ENCODE results near the gene GOLGA8T.
"Not testable (repeated sequence)": the region's sequence is repeated elsewhere in the genome, so short reads cannot be mapped to it uniquely, and the experiment has no call there.

The GOLGA8T gene, protein sequence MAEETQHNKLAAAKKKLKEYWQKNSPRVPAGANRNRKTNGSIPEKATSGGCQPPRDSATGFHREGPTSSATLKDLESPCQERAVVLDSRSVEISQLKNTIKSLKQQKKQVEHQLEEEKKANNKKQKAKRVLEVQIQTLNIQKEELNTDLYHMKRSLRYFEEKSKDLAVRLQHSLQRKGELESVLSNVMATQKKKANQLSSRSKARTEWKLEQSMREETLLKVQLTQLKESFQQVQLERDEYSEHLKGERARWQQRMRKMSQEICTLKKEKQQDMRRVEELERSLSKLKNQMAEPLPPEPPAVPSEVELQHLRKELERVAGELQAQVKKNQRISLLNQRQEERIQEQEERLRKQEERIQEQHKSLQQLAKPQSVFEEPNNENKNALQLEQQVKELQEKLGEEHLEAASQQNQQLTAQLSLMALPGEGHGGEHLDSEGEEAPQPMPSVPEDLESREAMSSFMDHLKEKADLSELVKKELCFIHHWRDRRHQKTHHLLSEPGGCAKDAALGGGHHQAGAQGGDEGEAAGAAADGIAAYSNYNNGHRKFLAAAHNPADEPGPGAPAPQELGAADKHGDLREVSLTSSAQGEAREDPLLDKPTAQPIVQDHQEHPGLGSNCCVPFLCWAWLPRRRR

DNA sequence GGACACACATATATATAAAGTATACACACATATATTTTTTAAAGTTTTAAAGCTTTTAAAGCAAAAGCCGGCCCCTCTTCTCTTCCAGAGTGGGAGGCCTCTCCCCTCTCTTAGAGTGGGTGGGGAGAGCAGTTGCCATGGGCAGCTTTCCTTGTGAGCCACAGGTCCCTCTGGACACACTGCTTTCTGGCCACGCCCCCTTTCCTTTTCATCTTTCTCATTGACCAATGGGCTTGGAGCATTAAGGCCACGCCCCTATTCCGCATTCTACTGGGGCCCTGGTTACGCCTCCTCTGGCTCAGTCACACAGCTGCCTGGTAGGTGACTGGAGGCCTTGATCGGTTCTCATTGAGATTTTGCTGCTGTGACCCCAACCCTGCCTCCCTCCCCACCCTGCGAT lies at the start of gene GOLGA8T:
Gene GOLGA8T (plus strand): TSS at position 301 of the 400 bp plus-strand sequence. CDS start 98 bp downstream, at position 399.
- not testable (repeated sequence) for H4K20me1 ChIP-seq (ENCODE audit: insufficient read depth, low read length); H3F3A ChIP-seq (ENCODE audit: insufficient read depth, low read length); DNase-seq; H3K27ac ChIP-seq (ENCODE audit: low read length); H3K79me2 ChIP-seq (ENCODE audit: low read length); H3K4me3 ChIP-seq (ENCODE audit: low read length); H3K4me1 ChIP-seq (ENCODE audit: low read length); H3K9me2 ChIP-seq (replicated peaks; ENCODE audit: insufficient read depth, low read length); H3K9me3 ChIP-seq (replicated peaks; ENCODE audit: insufficient read depth, low read length); H3K9ac ChIP-seq (ENCODE audit: low read length); H2AFZ ChIP-seq (ENCODE audit: low read length); H3K4me2 ChIP-seq (ENCODE audit: low read depth, low read length); H3K36me3 ChIP-seq (replicated peaks; ENCODE audit: insufficient read depth, low read length); H3K27me3 ChIP-seq (replicated peaks; ENCODE audit: insufficient read depth, low read length)

- H3K4me1 ChIP-seq (ENCODE audit: low read length); DNase-seq: not testable (repeated sequence)
These were observed 37.0 kb upstream of the GOLGA8T start for GRCh38 chr15:30097827-30098226.

GRCh38 chr15:30102890-30103289 lies 32.0 kb upstream of the GOLGA8T start:
- H3K4me2 ChIP-seq (ENCODE audit: low read depth, low read length); H3K36me3 ChIP-seq (replicated peaks; ENCODE audit: insufficient read depth, low read length); H3K4me1 ChIP-seq (ENCODE audit: low read length); H3K27ac ChIP-seq (ENCODE audit: low read length); H4K20me1 ChIP-seq (ENCODE audit: insufficient read depth, low read length); H3K4me3 ChIP-seq (ENCODE audit: low read length); H3K9ac ChIP-seq (ENCODE audit: low read length); H3K9me2 ChIP-seq (replicated peaks; ENCODE audit: insufficient read depth, low read length); H3K27me3 ChIP-seq (replicated peaks; ENCODE audit: insufficient read depth, low read length); H2AFZ ChIP-seq (ENCODE audit: low read length); H3K79me2 ChIP-seq (ENCODE audit: low read length); DNase-seq; H3F3A ChIP-seq (ENCODE audit: insufficient read depth, low read length); H3K9me3 ChIP-seq (replicated peaks; ENCODE audit: insufficient read depth, low read length): not testable (repeated sequence)

More at GRCh38 chr15:30097827-30098226, 37.0 kb upstream of the GOLGA8T start:
- H3F3A ChIP-seq (ENCODE audit: insufficient read depth, low read length); H3K4me2 ChIP-seq (ENCODE audit: low read depth, low read length); H3K36me3 ChIP-seq (replicated peaks; ENCODE audit: insufficient read depth, low read length); H3K9me2 ChIP-seq (replicated peaks; ENCODE audit: insufficient read depth, low read length); H3K27me3 ChIP-seq (replicated peaks; ENCODE audit: insufficient read depth, low read length); H3K27ac ChIP-seq (ENCODE audit: low read length); H2AFZ ChIP-seq (ENCODE audit: low read length); H3K79me2 ChIP-seq (ENCODE audit: low read length); H3K9me3 ChIP-seq (replicated peaks; ENCODE audit: insufficient read depth, low read length); H3K9ac ChIP-seq (ENCODE audit: low read length); H4K20me1 ChIP-seq (ENCODE audit: insufficient read depth, low read length); H3K4me3 ChIP-seq (ENCODE audit: low read length): not testable (repeated sequence)

DNA sequence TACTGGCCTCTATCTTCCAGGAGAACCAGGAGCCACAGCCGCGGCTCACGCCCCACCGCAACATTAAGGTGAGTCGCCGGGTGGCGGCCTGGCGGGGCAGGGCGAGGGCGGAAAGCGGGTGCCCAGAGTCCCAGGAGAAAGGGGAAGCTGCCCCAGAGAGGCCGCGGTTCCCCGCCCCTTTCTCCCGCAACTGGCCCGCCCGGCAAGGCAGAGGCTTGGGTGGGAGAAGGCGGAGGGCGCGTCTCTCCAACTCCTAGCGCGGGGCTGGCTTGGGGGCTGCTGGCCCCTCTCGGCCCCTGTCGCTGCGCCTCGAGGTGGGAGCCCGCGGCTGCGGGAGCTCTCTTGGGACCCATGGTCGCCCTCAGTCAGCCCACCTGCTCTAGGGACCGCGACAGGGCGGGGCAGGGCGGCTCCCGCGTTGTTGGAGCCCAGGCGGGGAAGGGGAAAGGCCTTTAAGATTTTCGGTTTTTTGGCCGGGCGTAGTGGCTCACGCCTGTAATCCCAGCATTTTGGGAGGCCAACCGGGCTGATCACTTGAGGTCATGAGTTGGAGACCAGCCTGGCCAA lies 30.8 kb upstream of the GOLGA8T start:
- not testable (repeated sequence) for H3K79me2 ChIP-seq (ENCODE audit: low read length); H2AFZ ChIP-seq (ENCODE audit: low read length); H3K9ac ChIP-seq (ENCODE audit: low read length); H3K36me3 ChIP-seq (replicated peaks; ENCODE audit: insufficient read depth, low read length); H3K9me2 ChIP-seq (replicated peaks; ENCODE audit: insufficient read depth, low read length); H3K4me1 ChIP-seq (ENCODE audit: low read length); H3K9me3 ChIP-seq (replicated peaks; ENCODE audit: insufficient read depth, low read length); H3K4me2 ChIP-seq (ENCODE audit: low read depth, low read length); H3K27ac ChIP-seq (ENCODE audit: low read length); H3K4me3 ChIP-seq (ENCODE audit: low read length); DNase-seq; H3F3A ChIP-seq (ENCODE audit: insufficient read depth, low read length); H4K20me1 ChIP-seq (ENCODE audit: insufficient read depth, low read length); H3K27me3 ChIP-seq (replicated peaks; ENCODE audit: insufficient read depth, low read length)

GRCh38 chr15:30110591-30110990 lies 24.3 kb upstream of the GOLGA8T start:
- DNase-seq; H3K4me1 ChIP-seq (ENCODE audit: low read length); H2AFZ ChIP-seq (ENCODE audit: low read length); H3K9ac ChIP-seq (ENCODE audit: low read length); H3K4me2 ChIP-seq (ENCODE audit: low read depth, low read length); H3K27ac ChIP-seq (ENCODE audit: low read length); H3K4me3 ChIP-seq (ENCODE audit: low read length); H4K20me1 ChIP-seq (ENCODE audit: insufficient read depth, low read length); H3F3A ChIP-seq (ENCODE audit: insufficient read depth, low read length); H3K36me3 ChIP-seq (replicated peaks; ENCODE audit: insufficient read depth, low read length); H3K9me3 ChIP-seq (replicated peaks; ENCODE audit: insufficient read depth, low read length); H3K9me2 ChIP-seq (replicated peaks; ENCODE audit: insufficient read depth, low read length); H3K79me2 ChIP-seq (ENCODE audit: low read length); H3K27me3 ChIP-seq (replicated peaks; ENCODE audit: insufficient read depth, low read length): not testable (repeated sequence)

- H3F3A ChIP-seq (ENCODE audit: insufficient read depth, low read length); H3K27me3 ChIP-seq (replicated peaks; ENCODE audit: insufficient read depth, low read length); H3K4me3 ChIP-seq (ENCODE audit: low read length); H3K4me1 ChIP-seq (ENCODE audit: low read length); H4K20me1 ChIP-seq (ENCODE audit: insufficient read depth, low read length); DNase-seq; H3K79me2 ChIP-seq (ENCODE audit: low read length); H3K4me2 ChIP-seq (ENCODE audit: low read depth, low read length); H3K9me2 ChIP-seq (replicated peaks; ENCODE audit: insufficient read depth, low read length); H2AFZ ChIP-seq (ENCODE audit: low read length); H3K36me3 ChIP-seq (replicated peaks; ENCODE audit: insufficient read depth, low read length); H3K9me3 ChIP-seq (replicated peaks; ENCODE audit: insufficient read depth, low read length); H3K27ac ChIP-seq (ENCODE audit: low read length); H3K9ac ChIP-seq (ENCODE audit: low read length): not testable (repeated sequence)
These were observed 4.8 kb upstream of the GOLGA8T start for GRCh38 chr15:30130066-30130465.

GRCh38 chr15:30143246-30143645 lies 8.4 kb downstream of the GOLGA8T start:
- H3K9me3 ChIP-seq (replicated peaks; ENCODE audit: insufficient read depth, low read length); H3K27me3 ChIP-seq (replicated peaks; ENCODE audit: insufficient read depth, low read length); H3K4me1 ChIP-seq (ENCODE audit: low read length); H4K20me1 ChIP-seq (ENCODE audit: insufficient read depth, low read length); H3K27ac ChIP-seq (ENCODE audit: low read length); H2AFZ ChIP-seq (ENCODE audit: low read length); H3K36me3 ChIP-seq (replicated peaks; ENCODE audit: insufficient read depth, low read length); H3K9me2 ChIP-seq (replicated peaks; ENCODE audit: insufficient read depth, low read length); H3F3A ChIP-seq (ENCODE audit: insufficient read depth, low read length); H3K79me2 ChIP-seq (ENCODE audit: low read length); H3K4me2 ChIP-seq (ENCODE audit: low read depth, low read length); H3K4me3 ChIP-seq (ENCODE audit: low read length); DNase-seq; H3K9ac ChIP-seq (ENCODE audit: low read length): not testable (repeated sequence)

DNA sequence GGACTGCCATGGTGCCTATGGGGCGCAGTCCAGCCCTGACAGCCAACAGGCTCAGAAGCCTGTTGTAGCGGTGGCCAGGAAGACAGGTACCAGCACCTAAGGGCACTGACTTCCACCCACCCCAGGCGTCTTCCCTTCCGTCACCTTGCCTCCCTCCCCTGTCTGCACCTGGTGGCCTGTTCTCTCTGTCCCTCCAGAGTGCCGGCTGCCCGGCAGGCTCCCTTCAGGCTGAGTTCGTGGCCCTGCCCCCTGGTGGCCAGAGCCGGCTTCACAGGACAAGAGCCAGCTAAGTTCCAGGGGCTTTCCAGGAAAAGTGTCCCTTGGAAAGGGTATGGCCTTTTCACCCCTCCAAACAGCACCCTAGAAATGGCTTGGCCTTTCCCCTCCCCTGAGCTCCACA lies 15.0 kb downstream of the GOLGA8T start:
- not testable (repeated sequence) for H3K4me1 ChIP-seq (ENCODE audit: low read length); H3F3A ChIP-seq (ENCODE audit: insufficient read depth, low read length); H3K36me3 ChIP-seq (replicated peaks; ENCODE audit: insufficient read depth, low read length); DNase-seq; H4K20me1 ChIP-seq (ENCODE audit: insufficient read depth, low read length); H3K9me3 ChIP-seq (replicated peaks; ENCODE audit: insufficient read depth, low read length); H2AFZ ChIP-seq (ENCODE audit: low read length); H3K9me2 ChIP-seq (replicated peaks; ENCODE audit: insufficient read depth, low read length); H3K27ac ChIP-seq (ENCODE audit: low read length); H3K27me3 ChIP-seq (replicated peaks; ENCODE audit: insufficient read depth, low read length); H3K79me2 ChIP-seq (ENCODE audit: low read length); H3K4me2 ChIP-seq (ENCODE audit: low read depth, low read length); H3K9ac ChIP-seq (ENCODE audit: low read length); H3K4me3 ChIP-seq (ENCODE audit: low read length)
